G401.6 (cell line): ENCODE data around the gene SIPA1L2.
"Not testable (repeated sequence)": the region's sequence is repeated elsewhere in the genome, so short reads cannot be mapped to it uniquely, and the experiment has no call there.

Experiments used
- FAIRE-seq: peaks from 2 replicates; lab custom pipeline; 2012; peaks lifted over from hg19 to GRCh38; lab: Jason Lieb, UNC

SIPA1L2 gene

DNA sequence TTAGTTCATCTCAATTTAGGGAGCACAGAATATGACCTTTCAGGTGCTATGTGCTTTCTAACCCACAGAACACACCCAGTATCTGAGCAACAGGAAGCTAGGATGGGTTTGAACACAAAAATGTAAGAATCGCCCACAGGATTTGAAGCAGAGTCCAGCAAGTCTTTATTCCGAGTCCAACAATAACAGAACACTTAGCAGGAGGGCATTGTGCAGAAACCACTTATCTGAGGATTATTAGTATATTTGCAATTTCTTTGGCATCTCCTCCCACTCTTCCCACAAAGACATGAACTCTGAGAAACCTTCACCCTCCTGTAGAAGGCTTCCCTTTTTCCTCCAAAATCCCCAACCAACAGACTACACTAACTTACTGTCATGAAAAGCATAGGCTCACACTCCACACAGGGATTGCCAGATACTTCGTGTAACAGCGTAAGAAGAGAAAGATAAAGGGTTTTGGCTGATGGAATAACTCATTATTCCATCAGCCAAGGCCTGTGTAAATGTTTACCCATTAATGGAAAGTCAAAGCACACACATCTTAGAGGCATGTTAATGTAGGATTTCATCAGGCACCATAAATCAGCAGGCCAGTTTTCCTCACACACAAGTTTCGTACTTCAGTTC is 16.1 kb downstream of the SIPA1L2 start:
- no peak for FAIRE-seq

DNA sequence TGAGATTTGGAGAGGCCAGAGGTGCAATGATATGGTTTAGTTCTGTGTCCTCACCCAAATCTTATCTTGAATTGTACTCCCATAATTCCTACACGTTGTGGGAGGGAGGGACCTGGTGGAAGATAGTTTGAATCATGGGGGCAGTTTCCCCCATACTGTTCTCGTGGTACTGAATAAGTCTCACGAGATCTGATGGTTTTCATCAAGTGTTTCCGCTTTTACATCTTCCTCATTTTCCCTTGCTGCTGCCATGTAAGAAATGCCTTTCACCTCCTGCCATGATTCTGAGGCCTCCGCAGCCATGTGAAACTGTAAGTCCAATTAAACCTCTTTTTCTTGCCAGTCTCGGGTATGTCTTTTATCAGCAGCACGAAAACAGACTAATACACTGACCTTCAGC is 17.1 kb downstream of the SIPA1L2 start:
- not testable (repeated sequence) for FAIRE-seq

- FAIRE-seq: no peak
Measured at GRCh38 chr1:232611834-232612233, 18.1 kb downstream of the SIPA1L2 start.

GRCh38 chr1:232610902-232611745 is 18.8 kb downstream of the SIPA1L2 start:
- not testable (repeated sequence) for FAIRE-seq

DNA sequence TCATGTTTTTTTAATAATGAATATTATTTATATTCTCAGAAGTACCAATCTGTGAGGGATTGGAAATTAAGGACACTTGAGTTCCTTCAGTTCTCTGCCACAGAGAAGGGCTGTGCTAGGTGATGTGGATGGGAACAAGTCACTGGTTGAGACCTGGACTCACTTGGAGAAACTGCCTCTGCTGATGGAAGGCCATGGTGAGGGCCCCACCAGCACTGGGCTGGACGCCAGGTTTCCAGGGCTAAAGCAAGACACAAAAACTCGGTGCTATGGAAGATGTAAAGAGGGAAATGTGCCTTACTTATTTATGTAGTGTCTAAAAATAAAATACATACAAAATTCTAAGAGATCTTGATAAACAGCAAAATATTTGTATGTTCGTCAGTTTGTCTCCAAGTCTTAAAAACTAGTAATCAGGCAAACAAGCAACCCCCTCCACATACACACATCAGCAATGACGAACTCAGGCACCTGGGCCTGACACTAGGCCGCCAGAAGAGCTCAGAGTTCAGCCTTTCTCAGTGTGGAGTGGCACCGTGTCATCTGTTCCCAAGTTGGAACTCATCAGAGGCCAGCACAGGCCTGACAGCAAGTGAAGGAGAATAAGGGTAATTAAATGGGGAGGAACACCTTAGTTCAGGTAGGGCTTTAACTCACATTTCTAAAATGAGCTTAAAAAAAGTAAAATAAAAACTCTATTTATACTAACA is 19.6 kb downstream of the SIPA1L2 start:
- FAIRE-seq: no peak

DNA sequence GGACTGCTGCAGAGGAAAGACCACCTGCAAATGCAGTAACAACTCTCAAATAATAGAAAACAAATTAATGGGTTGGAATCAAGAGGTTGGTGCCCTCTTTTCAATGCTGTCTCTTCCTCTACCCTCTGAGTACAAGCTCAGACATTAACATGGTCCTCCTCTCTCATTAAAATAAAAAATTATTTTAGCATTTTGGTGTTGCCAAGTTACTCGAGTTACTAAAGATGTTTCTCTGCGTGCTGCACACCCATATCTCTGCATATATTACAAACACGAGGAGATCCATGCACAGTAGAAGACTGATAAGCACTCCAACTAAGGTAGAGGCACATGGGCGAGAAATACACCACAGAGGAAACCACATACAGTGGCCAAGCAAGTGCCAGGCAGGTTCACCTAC is 21.5 kb downstream of the SIPA1L2 start:
- FAIRE-seq: no peak

GRCh38 chr1:232602622-232603021 is 27.3 kb downstream of the SIPA1L2 start:
- FAIRE-seq: no peak

DNA sequence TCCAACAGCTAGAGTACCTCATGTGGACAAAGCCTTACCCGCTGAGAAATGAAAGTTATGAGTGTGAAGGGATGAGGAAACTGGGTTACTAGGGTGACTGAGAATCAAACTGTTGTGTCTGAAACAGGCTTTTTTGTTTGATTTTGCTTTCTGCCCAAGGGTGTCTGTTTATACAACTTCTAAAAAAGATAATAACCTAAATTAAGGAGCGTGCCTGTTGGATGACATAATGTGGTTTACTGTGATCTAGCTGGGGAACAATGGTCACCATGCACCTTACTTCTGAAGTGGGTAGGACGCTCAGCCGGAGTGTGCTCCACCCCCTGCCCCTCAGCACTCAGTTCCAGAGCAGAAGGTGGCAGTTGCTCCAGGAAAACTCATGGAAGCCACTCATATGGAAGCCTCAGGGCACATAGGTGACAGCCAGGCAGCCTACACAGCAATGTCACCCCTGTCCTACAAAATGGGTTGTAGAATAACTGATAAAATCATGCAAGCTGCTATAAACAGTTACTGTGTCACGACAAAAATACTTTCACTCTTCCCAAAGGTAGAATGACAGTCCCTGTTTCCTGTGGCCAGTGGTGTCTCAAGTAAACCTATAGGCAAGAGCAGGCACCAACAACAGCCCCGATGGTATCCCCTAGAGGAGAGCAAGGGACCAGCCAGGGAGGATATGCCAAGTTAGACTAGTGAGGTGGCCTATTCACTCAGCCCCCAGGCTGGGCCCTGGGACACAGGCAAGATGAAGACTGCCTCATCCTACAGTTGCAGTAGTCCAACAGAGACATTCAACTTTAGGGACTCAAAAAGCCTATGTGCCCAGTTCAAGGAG is 29.3 kb downstream of the SIPA1L2 start:
- FAIRE-seq: no peak

DNA sequence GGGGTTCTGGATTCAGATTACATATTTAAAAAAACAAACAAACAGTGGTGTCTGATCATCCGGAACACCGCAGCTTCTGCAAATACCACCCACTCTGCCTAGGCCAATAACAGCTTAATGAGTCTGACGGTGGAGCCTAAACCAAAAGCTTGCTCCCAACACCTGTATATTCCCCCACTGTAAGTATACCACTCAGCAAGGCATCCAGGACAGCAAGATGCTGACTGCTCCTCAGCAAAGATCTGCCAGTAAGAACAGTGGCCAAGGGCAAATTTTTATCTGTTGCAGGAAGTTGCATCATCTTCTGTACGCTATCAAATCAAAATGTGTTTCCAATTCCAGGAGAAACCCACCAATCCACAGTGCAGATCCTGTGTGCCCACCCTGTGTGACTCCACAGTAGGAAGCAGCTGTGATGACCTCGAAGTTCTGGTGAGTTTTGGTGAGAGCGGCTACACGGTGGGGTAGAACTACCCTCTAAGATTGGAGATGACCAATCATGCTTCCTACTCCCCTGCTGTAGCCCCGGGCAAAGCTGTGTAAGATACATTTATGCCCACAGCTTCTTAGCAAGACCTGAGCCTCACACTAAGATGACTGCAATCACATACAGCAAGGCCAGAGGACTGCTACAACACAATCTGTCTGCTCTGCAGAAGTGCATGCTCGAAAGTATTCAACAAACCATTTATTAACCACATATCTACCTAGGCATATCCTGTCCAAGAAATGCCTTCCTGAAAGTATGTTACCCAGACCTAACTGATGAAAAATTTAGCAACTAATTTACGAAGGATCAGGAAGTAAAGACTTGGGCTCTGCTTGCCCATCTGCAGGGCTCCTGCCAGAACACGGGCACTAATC is 30.5 kb downstream of the SIPA1L2 start:
- no peak for FAIRE-seq

DNA sequence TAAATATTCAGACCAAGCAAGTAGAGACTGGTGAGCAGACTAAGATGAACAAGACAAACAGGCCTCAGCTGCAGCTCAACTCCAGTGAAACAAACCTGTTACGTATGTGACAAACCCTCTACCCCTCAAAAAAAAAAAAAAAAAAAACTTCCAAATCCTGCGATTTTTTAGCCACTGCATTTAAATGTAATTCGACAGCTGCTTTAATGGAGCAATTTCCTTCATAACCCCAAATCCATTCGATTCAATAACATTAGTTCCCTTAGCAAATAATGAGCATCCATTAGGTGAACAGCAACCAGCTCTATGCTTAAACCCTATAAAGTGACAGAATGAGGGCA is 31.1 kb downstream of the SIPA1L2 start:
- FAIRE-seq: no peak

- no peak for FAIRE-seq
Measured at GRCh38 chr1:232598133-232598532, 31.8 kb downstream of the SIPA1L2 start.

DNA sequence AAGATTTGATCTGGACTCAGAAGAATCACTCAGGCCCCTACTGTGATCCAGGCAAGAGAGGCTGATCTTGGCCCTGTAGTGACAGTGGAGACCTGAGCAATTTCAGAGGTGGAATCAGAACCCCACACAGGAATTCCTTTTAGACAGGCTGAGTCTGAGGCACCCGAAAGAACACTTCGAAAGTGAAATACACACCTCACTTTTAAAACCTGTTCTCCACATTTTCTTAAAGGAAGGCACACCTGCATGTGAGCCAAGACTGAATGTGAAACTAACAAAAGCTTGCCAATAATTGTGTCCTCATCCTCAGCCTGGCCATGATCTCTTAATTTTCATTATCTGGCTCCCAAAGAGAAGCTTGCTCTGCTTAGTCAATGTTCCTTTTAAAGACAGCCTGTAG is 32.2 kb downstream of the SIPA1L2 start:
- FAIRE-seq: no peak

DNA sequence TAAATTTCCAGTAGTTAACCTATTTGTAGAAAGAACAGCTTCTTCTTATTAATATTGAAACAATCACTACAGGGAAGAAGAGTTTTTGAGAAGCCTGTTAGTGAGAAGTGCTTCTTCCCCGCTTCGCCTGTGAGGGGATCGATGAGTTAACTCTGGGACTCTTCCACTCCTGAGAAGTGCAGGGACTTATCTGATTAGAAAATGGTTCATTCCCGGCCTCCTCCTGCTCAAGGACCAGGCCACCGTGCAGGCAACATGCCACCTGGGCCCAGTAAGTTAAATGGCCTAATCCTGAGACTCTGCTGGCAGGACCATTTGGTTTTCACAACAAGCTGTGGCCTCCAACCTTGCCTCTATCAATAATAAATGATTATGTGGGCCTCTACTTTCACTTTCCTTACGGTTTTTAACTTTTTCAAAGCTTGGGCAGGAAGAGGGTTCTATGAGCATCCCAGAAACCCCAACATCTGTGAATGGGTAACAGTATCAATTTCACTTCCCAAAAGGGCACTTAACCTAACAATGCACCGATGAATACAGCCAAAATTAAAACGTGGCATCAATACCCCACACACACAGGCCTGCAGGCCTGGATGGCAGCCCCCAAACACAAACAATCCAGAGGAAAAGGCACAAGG is 33.1 kb downstream of the SIPA1L2 start:
- no peak for FAIRE-seq

- no peak for FAIRE-seq
Measured at GRCh38 chr1:232594768-232595698, 34.9 kb downstream of the SIPA1L2 start.

DNA sequence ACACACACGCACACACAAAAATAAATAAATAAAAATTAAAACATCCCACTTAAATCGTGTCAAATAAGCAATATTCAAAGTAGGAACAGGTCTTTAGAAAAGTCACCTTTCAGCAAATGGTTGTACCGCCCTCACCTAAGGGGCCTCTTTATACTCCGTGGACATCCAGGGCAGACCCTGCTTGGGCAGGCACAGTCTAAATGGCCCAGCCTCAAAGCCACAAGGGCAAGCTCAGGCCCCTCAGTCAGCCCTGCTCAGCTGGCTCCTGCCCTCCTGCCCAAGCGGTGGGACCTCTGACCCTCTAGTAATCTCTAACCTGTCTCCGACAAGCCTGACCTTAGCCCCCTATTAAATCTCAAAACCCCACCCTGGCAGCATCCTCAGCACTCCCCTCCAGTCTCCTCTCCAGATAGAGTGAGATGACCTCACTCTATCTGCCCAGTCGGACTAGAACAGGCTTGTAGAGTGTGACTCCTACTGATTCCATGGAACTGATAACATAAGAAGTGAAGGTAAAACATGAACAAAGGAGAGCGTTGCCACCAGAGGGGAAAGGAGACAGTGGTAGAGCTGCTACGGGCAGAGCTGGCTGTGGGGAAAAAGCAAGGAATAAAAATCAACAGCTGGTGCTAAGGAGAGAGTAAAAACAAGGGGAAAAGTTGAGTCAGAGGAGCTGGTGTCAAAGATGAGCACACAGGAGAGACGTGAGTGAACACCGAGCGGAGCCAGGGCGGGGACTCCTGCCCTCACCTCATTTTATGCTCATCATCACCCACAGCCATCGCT is 36.0 kb downstream of the SIPA1L2 start:
- no peak for FAIRE-seq

- no peak for FAIRE-seq
Measured at GRCh38 chr1:232591344-232591743, 38.6 kb downstream of the SIPA1L2 start.

- no peak for FAIRE-seq
Measured at GRCh38 chr1:232590744-232591082, 39.2 kb downstream of the SIPA1L2 start.

DNA sequence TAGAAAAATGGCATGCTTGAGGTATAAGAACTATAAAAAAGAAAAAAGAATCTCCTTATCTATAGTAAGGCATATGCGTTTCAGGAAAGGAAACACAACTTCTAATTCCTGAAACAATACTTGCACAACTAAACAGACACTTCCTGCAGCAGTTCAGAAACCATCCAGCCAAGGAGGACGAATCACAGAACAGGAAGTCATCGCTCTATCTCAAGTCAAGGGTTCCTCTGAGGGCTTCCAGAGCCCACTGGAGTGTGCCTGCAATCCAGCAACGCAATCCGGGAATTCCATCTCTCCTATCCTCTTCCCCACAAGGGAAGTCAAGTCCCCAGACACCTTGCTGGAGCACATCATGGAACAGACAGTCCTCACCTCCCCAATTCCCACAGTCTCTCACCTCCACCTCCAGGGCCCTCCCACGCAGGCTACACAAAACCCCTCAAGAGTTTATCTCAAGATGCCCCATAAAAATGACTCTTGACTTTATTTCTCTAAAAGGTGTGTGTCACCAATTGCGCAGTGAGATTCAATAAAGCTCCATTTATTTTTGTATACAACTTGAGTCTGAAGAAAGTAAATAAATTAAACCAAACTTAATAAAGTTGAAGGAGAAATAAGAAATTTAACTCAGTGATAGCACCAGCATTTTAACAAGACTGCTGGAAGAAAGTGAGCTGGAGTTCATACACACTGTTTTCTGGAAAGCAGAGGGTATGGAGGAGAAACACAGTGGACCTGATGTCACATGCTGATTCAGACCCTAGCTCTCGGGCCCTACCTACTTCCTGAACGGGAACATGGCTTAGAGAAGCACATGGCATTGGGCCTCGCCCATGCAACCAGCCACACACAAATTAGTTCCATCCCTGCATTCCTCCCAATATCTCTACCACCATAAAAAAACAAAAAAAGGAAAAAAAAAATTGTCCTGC is 39.9 kb downstream of the SIPA1L2 start:
- no peak for FAIRE-seq
